ENCODE results near the gene GCA.

GCA gene

GRCh38 chr2:162328424-162329157 is 15.3 kb upstream of the GCA start:
- DNase-seq (ENCODE audit: low spot score): no peak

DNA sequence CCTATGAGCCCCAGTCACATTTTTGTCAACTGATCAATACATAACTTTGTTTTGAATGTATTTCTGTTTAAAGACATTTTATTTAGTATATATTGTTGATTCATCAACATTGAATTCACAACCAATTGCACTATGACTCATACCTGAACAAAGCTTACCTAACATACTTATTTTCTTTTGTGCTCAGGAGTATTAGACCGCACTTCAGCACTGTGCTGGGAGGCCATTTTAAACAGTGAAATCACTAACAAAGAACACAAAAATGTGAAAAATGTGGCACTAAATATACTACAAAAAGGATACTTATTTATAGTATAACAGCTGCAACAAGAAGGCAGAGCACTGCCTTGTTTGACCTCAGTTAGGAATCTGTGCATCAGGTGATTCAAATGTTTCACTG is 13.1 kb upstream of the GCA start:
- no peak for DNase-seq (ENCODE audit: low spot score)

GRCh38 chr2:162333968-162334367 is 10.0 kb upstream of the GCA start:
- peak; percentile 32 for DNase-seq (ENCODE audit: low spot score)

- no peak for DNase-seq (ENCODE audit: low spot score)
Observed at GRCh38 chr2:162337868-162338267, 6.1 kb upstream of the GCA start.

DNA sequence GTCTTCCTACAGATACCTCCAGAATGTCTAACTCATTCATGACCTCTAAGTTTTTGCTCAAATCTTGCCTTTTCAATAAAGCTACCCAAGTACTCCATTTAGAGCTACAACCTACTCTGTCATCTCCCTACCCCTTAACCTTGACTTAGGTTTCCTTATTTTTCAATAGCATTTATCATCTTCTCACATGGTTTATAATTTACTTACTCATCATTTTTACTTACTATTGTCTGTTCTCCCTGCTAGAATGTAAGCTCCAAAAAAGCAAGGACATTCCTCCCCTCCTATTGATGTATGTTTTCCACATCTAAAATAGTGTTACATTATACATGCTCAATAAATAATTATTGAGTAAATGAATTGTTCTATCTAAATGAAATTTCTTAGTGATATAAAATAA is 3.1 kb upstream of the GCA start:
- no peak for DNase-seq (ENCODE audit: low spot score)

GRCh38 chr2:162342321-162342720 is 1.6 kb upstream of the GCA start:
- no peak for DNase-seq (ENCODE audit: low spot score)

DNA sequence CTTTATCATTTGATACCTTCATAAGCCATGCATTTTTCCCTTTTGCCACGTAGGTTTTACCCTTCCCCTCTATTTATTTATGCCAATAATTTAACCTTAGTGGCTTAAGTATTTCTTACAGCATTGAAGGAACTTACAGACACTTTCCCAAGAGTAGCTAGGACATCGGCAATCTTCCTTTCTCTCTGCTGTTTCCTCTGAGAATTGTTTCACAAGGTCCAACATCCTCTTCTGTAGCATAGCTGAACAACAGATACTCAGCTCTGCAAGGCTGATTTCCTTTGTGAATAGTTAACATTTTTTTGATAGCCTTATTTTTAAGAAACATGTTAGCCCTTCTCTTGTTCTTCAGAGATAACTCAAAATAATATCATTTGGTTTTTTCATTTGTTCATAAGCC is 1.1 kb upstream of the GCA start:
- no peak for DNase-seq (ENCODE audit: low spot score)

DNA sequence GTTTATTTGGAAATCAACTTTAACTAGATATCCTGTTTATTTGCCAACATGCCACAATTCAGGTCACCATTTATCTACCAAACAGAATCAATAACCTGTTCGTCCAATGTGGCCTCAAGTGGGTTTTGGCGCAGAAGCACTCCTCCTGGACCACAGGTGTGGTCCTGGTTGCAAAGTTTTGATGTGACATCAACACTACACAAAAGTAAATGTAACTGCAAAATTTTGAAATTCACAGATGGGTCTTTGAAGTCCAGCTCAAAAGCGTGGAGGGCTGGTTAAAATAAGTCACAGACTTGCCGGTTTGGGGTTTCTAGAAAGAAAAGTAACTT is 474 bp upstream of the GCA start:
- DNase-seq (ENCODE audit: low spot score): no peak

- no peak for DNase-seq (ENCODE audit: low spot score)
Observed at GRCh38 chr2:162344617-162344950, 652 bp downstream of the GCA start.

- no peak for DNase-seq (ENCODE audit: low spot score)
Observed at GRCh38 chr2:162365392-162365791, 21.5 kb downstream of the GCA start.

- no peak for DNase-seq (ENCODE audit: low spot score)
Observed at GRCh38 chr2:162368494-162368893, 24.6 kb downstream of the GCA start.

DNA sequence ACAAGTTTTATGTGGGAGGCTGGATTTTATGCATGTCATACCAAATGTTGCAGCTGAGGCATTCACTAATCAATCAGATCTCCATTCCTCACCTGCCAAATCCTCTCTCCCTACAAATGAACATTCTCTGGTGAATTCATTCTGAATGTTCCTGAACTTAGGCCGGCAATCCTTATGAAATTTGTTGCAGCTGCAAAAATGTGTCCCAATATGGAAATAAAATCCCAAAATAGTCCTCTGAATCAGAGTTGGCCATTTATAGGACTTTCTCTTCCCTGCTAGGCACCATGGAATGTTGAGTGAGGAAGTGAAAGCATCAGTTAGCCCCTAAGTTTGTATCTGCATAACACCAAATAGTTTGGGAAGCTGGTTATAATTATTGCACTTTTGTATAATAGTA is 25.6 kb downstream of the GCA start:
- no peak for DNase-seq (ENCODE audit: low spot score)

DNA sequence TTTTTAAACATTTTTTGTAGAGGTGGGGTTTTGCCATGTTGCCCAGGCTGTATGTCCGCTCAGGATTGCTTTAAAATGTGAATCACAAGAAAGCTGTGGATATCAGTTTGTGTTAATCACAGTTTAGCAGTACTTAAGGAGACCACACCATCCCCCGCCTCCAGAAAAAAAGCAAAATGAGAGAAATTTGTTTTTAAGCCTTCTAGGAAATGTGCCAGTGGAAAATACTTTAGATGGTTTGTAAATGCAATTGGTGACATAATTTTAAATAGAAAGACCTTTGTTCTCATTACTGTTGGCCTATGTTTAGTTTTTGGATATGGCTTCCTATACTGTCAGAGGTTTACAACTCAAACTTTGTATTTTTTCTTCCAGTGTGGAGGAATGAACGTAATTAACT is 27.0 kb downstream of the GCA start:
- DNase-seq (ENCODE audit: low spot score): no peak

DNA sequence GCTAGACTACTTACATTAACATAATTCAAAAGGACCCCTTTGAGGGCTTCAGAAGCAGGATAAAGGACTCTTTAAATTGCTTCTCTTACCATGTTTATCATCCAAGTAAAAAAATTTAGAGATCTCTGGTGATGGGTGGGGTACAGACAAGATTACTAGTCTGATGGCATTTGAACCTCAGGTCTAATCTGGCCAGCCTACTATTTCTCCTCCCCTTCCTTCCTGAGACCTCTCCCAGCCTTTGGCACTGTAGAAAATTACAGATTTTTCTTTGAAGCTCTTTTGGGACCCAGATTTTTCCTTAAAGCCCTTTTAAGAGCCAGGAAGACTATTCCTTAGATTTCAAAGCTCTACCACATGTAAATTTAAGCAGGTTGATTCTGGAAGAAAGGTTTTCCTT is 28.9 kb downstream of the GCA start:
- no peak for DNase-seq (ENCODE audit: low spot score)

DNA sequence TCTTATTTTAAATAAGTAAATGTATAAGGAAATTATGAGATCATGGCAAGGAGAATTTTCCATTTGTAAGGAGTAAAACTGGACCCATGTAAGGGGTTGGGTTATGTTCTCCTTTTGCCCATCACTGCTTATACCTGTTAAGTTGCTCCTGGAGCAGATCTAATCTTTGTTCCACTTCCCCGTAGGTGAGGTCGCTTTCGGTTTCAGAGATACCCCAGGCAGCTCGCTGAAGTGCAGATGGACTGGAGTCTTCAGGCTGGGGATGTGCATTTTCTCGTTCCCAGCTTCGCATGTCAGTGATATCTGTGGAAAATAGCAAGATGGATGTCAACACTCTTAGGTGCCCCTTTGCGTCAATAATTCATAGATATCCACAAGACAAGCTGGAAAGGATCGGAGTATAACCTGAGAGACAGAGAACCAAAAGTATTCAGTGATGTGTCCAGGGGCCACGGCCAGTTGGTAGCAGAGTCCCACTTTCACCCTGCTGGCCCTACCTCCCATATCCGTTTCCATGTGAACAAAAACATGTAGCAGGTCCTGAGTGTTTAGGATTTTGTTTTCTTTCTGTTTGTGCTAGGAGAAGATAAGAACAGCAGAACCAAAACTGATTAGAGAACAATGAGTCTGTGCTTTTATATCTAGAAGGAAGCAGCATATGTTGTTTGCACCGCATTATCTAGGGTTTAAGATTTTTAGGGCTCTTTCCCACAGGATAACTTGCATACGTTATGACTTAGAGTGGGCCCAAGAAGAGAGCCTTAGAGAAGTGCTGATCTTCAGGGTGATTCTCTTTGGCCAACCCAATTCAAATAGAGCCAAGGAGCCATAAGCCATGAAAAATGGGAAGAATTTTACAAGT is 36.0 kb downstream of the GCA start:
- DNase-seq (ENCODE audit: low spot score): no peak

- DNase-seq (ENCODE audit: low spot score): no peak
Observed at GRCh38 chr2:162381851-162382250, 37.9 kb downstream of the GCA start.

- DNase-seq (ENCODE audit: low spot score): no peak
Observed at GRCh38 chr2:162382278-162382677, 38.3 kb downstream of the GCA start.

DNA sequence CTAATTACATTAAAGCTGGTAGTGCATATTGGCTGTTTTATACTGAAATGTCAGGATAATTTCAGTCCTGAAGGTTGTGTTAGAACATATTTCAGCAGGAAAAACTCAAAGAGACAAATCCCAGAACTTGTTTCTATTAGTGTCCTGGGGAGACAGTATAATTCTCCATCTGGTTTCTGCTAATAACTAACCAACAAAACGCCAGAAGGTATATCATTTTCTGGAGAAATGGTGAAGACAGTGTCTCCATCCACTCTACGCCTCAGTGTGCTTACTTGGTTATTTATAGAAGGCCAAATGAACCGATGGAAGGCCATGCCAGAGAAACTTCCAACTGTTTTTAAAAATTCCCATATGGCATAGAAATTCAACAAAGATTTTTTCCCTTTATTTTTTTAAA is 41.6 kb downstream of the GCA start:
- DNase-seq (ENCODE audit: low spot score): no peak

DNA sequence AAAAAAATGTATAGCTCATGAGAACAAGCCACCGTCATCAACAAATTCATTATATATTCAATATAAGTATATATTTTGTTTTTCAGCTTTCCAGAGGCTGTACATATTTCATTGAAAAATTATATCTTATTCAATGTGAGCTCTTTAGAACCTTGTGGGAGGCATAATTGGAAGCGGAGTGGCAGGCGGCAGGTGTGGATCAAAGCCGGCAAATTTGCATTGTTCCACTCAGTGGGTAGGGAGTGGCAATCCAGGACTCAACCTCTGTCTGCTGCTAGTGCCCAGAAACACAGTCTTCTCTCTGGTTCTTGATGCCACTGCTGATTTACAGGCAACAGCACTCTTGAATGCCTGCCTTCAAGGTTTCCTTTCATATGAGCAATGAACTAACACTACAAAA is 46.9 kb downstream of the GCA start:
- DNase-seq (ENCODE audit: low spot score): peak; percentile 28

DNA sequence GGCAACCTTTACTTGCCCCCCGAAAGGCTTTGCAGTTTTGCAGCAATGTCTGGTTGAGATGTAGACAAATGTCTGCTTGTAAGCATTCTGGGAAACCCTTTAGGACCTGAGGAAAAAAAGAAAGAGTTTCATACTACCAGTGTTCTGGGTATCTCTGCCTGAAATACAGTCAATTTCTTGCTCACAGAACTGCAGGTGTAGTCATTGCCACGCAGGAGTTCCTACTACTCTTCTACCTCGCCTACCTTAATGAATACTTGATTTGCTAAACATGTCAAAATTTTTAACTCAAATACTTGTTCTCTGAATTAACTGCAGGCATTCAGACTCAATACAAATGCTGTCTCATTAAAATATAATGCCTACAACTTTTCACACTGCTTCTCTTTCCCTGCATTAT is 56.4 kb downstream of the GCA start:
- no peak for DNase-seq (ENCODE audit: low spot score)

GRCh38 chr2:162401871-162402270 is 57.9 kb downstream of the GCA start:
- DNase-seq (ENCODE audit: low spot score): no peak

DNA sequence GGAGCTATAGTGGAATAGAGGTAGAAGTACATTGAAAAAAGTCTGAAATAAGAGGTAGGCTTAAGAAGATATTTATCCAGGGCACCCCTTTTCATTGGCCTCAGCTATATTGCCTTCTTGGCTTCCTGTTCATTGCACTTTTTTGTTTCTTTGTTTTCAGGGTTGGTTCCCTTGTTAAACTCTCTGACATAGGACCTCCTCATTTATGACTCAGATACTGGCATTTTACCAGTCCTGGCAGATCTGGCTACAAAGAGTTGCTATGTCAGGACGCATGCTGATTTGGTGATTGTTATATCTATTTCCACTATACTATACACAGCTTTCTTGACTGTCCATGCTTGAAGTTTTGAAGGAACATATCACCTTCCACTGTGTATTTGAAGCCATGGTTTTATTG is 60.0 kb downstream of the GCA start:
- DNase-seq (ENCODE audit: low spot score): no peak

All from SW480 (cell line).